OCI-LY7 (cell line): Measurements from ENCODE around the gene C14orf93.

Experiments
- CTCF ChIP-seq: fragments of 200-600 bp; sonication (generic); conservative IDR thresholded peaks from 2 replicates; pipeline ENCODE4 v1.5.1; 2014; ENCODE audit warnings: mild to moderate bottlenecking, antibody characterized with exemption, low read length, moderate library complexity, mixed read lengths
- EZH2phosphoT487 ChIP-seq: fragments of 200-600 bp; sonication (generic); IDR thresholded peaks from 2 replicates; pipeline ENCODE4 v1.6.1; 2018; ENCODE audit warnings: low read depth, borderline replicate concordance, mild to moderate bottlenecking, mixed run types, antibody characterized with exemption, low read length, moderate library complexity, mixed read lengths

DNA sequence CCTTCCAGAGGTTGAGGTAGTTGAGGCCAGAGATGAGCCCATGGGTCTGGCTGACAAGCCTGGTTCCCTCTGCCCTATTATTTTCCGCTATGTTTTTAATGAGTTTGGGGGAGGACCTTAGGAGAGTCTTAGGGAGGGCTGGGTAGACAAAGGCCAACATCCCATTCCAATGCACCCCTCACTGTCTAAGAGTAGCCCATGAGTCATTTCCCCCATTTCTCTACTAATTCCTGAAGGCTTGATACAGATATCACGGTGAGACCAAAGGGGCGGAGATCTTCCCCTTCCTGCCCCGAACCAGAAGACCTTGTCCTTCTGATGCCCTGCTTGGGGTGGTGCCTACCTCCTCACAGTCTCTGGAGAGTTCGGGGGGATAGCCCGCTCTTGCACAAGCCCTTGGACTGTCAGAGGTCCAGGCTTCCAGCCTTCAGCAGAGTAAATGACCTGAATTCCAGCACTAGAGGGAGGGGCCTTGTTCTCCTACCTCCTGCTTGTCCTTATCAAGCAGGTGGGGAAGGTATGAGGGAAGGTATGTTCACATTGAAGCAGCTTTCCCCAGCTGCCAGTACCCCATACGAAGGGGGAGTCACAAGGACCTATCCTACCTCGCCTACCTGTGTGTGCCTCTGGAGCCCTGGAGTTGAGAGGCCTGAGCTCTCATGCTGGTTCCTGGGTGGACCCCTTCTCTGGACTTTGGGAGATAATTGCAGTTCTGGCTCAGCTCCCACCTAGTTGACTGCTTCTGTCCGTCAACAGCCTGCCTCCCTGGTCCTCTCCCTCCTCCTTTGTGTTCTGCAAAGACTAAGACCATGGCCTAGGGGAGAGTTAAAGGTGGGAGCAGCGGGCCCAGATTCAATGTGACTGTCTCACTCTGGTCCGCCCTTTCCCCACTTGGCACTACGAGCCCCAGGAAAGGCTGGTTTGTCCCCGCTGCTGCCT is 35.7 kb upstream of the C14orf93 start:
- TF ChIP-seq CTCF (no peak), EZH2phosphoT487 (no peak)
